H1 (cell line): Measurements from ENCODE around the gene CFAP97D2.

ENCODE experiments used
- ATF3 ChIP-seq: IDR thresholded peaks from 2 replicates; pipeline ENCODE4 v1.6.1; 2011; ENCODE audit warnings: low read depth, mild to moderate bottlenecking, low read length; ENCODE audit not compliant: insufficient read depth
- CBX5 ChIP-seq: fragments of 300-800, 300-1000 bp; sonication (generic); IDR thresholded peaks from 2 replicates; pipeline ENCODE4 v1.7.1; 2016; ENCODE audit warnings: antibody characterized with exemption, low read length, low read depth
- CEBPB ChIP-seq: IDR thresholded peaks from 2 replicates; pipeline ENCODE4 v1.6.1; 2012; ENCODE audit warnings: low read depth, low read length
- CTCF ChIP-seq, 3 experiments: IDR thresholded peaks; 1 replicate in 2 of 3; 2 replicates in 1 of 3; pipeline versions ENCODE4 v1.5.1 to v1.6.1; 2011; ENCODE audit warnings: low read length in 3 of 3, mild to moderate bottlenecking in 3 of 3, inconsistent platforms in 2 of 3, low read depth in 1 of 3, moderate library complexity in 1 of 3; ENCODE audit not compliant: insufficient read depth in 1 of 3; ENCODE audit errors: control extremely low read depth in 1 of 3
- EP300 ChIP-seq, 2 experiments: IDR thresholded peaks; 1 replicate in 1 of 2; 2 replicates in 1 of 2; pipeline ENCODE4 v1.6.1; 2011 to 2012; ENCODE audit warnings: low read depth in 2 of 2, low read length in 2 of 2, mild to moderate bottlenecking in 2 of 2, borderline replicate concordance in 1 of 2, inconsistent platforms in 1 of 2, moderate library complexity in 1 of 2
- EZH2 ChIP-seq: fragments of 200-600 bp; sonication (generic); IDR thresholded peaks from 2 replicates; pipeline ENCODE4 v1.7.1; 2012; ENCODE audit warnings: low read depth, mild to moderate bottlenecking, moderate library complexity, low read length, inconsistent platforms; ENCODE audit not compliant: severe bottlenecking
- MAFK ChIP-seq: IDR thresholded peaks from 2 replicates; pipeline ENCODE4 v1.6.1; 2012; ENCODE audit warnings: low read depth, mild to moderate bottlenecking, improper control_type of control experiment, low read length
- PHF8 ChIP-seq: fragments of 200-600 bp; sonication (generic); conservative IDR thresholded peaks from 2 replicates; pipeline ENCODE4 v1.7.1; 2012; ENCODE audit warnings: low read depth, mild to moderate bottlenecking, inconsistent platforms, low read length, moderate library complexity
- POLR2A ChIP-seq, 2 experiments: IDR thresholded peaks; 1 replicate in 1 of 2; 2 replicates in 1 of 2; pipeline ENCODE4 v1.6.1; 2011; ENCODE audit warnings: low read depth in 2 of 2, low read length in 2 of 2, mild to moderate bottlenecking in 2 of 2; ENCODE audit errors: control extremely low read depth in 1 of 2
- POLR2AphosphoS5 ChIP-seq: IDR thresholded peaks from 2 replicates; pipeline ENCODE4 v1.6.1; 2011; ENCODE audit warnings: low read depth, low read length
- RAD21 ChIP-seq, 2 experiments: IDR thresholded peaks in 1 of 2; conservative IDR thresholded peaks in 1 of 2; 2 replicates each; pipeline ENCODE4 v1.6.1; 2011; ENCODE audit warnings: low read depth in 2 of 2, low read length in 2 of 2, improper control_type of control experiment in 1 of 2, inconsistent platforms in 1 of 2, mild to moderate bottlenecking in 1 of 2, moderate library complexity in 1 of 2
- RNF2 ChIP-seq: fragments of 200-900, 300-1000 bp; sonication (generic); IDR thresholded peaks from 2 replicates; pipeline ENCODE4 v1.7.1; 2016; ENCODE audit warnings: borderline replicate concordance, low read depth, mild to moderate bottlenecking, antibody characterized with exemption, low read length; ENCODE audit not compliant: poor library complexity, severe bottlenecking; ENCODE audit errors: missing control alignments
- SRF ChIP-seq: IDR thresholded peaks from 2 replicates; pipeline ENCODE4 v1.6.1; 2011; ENCODE audit warnings: mild to moderate bottlenecking, low read depth, low read length, moderate library complexity
- TCF12 ChIP-seq: IDR thresholded peaks from 2 replicates; pipeline ENCODE4 v1.6.1; 2011; ENCODE audit warnings: low read depth, mild to moderate bottlenecking, low read length

GRCh38 chr13:114266241-114266640 is 87.2 kb downstream of the CFAP97D2 start:
- TF ChIP-seq TCF12: no peak
- no peak for TF ChIP-seq CTCF (IDR thresholded peaks at IDR 0.05; ENCODE audit: control extremely low read depth in 1 of 3, insufficient read depth in 1 of 3, low read depth in 1 of 3, low read length in 3 of 3)
- no peak for TF ChIP-seq POLR2A (IDR thresholded peaks at IDR 0.05; ENCODE audit: control extremely low read depth in 1 of 2, low read depth in 2 of 2, low read length in 2 of 2)
- no peak for TF ChIP-seq EP300 (IDR thresholded peaks at IDR 0.05; ENCODE audit: borderline replicate concordance in 1 of 2, low read depth in 2 of 2, low read length in 2 of 2)
- TF ChIP-seq ATF3: no peak
- TF ChIP-seq EZH2: no peak
- no peak for TF ChIP-seq CEBPB
- TF ChIP-seq RAD21 (IDR thresholded peaks at IDR 0.05 in 1 of 2, conservative IDR thresholded peaks at IDR 0.05 in 1 of 2; ENCODE audit: low read depth in 2 of 2, low read length in 2 of 2): no peak
- TF ChIP-seq POLR2AphosphoS5: no peak
- no peak for TF ChIP-seq SRF
- no peak for TF ChIP-seq MAFK
- no peak for TF ChIP-seq CBX5
- TF ChIP-seq RNF2: no peak
- no peak for TF ChIP-seq PHF8
